ENCODE measurements around the gene WNK4. TPM values are rescaled to one million over a fixed set of nuclear protein-coding genes. Genes with fewer than 3 reads are reported as not detected.

WNK4 gene
- total and polyA plus RNA-seq, 10 donors: 0.04 to 0.52 (median 0.10) TPM; not detected in 5

GRCh38 chr17:42796066-42796758 is 15.8 kb downstream of the WNK4 start:
- Histone ChIP-seq H3K27me3 (replicated peaks in 1 of 7) (no peaks in the 10 kb centered on the region), H3K27ac (no peak overlapping the region), H3K36me3 (peaks cover 0 to 20% (median 2%) of the 10 kb centered on the region in 6 donors), H3K9me3 (no peaks in the 10 kb centered on the region), H3K4me1 (peaks cover 13 to 43% (median 25%) of the 10 kb centered on the region in 6 donors), H3K4me3 (no peak overlapping the region)
- intact Hi-C loops (cut with DNase I; ENCODE audit: low total_unique reads): no loop called here
- WGBS, 5 donors: 92 to 96% (median 95%) methylated on average over 16 to 18 of the region's 18 CpGs
- no peak for TF ChIP-seq CTCF (IDR thresholded peaks at IDR 0.05 in 8 of 11, conservative IDR thresholded peaks at IDR 0.05 in 3 of 11)
- TF ChIP-seq POLR2A (IDR thresholded peaks at IDR 0.05): no peak
- TF ChIP-seq POLR2AphosphoS5 (IDR thresholded peaks at IDR 0.05): no peak
- DNase-seq: no peak

GRCh38 chr17:42797067-42798007 is 16.9 kb downstream of the WNK4 start:
- H3K4me1 ChIP-seq: peaks cover 13 to 43% (median 25%) of the 10 kb centered on the region in 6 donors
- peak overlapping the region; percentile 62 to 97 (median 84) for H3K4me3 ChIP-seq
- H3K27me3 ChIP-seq (replicated peaks in 1 of 7): no peaks in the 10 kb centered on the region
- intact Hi-C loops (cut with DNase I; ENCODE audit: low total_unique reads): no loop called here
- H3K9me3 ChIP-seq: no peaks in the 10 kb centered on the region
- no peak for DNase-seq
- peak overlapping the region in 2 of 8 donors; percentile 76 to 84 for H3K27ac ChIP-seq
- TF ChIP-seq POLR2AphosphoS5 (IDR thresholded peaks at IDR 0.05): no peak
- TF ChIP-seq CTCF (IDR thresholded peaks at IDR 0.05 in 8 of 11, conservative IDR thresholded peaks at IDR 0.05 in 3 of 11): no peak
- no peak for TF ChIP-seq POLR2A (IDR thresholded peaks at IDR 0.05)
- 75 to 86% (median 78%) methylated on average over 10 of the region's 10 CpGs for WGBS, 5 donors
- peaks cover 0 to 20% (median 2%) of the 10 kb centered on the region in 6 donors for H3K36me3 ChIP-seq

- Histone ChIP-seq H3K4me3 (peak overlapping the region; percentile 62 to 97 (median 84)), H3K27me3 (replicated peaks in 1 of 7) (no peaks in the 10 kb centered on the region), H3K36me3 (peaks cover 0 to 20% (median 2%) of the 10 kb centered on the region in 6 donors), H3K9me3 (no peaks in the 10 kb centered on the region), H3K27ac (peak overlapping the region in 6 of 8 donors; percentile 61 to 84 (median 76)), H3K4me1 (peaks cover 13 to 43% (median 25%) of the 10 kb centered on the region in 6 donors)
- no peak for DNase-seq
- intact Hi-C loops (cut with DNase I; ENCODE audit: low total_unique reads): no loop called here
- WGBS, 5 donors: 14 to 19% (median 17%) methylated on average over 10 of the region's 10 CpGs
- no peak for TF ChIP-seq CTCF (IDR thresholded peaks at IDR 0.05 in 8 of 11, conservative IDR thresholded peaks at IDR 0.05 in 3 of 11)
- TF ChIP-seq POLR2AphosphoS5 (IDR thresholded peaks at IDR 0.05): no peak
- no peak for TF ChIP-seq POLR2A (IDR thresholded peaks at IDR 0.05)
These were observed 17.6 kb downstream of the WNK4 start for GRCh38 chr17:42798011-42798382.

Data from spleen (tissue), 11 donors.